ENCODE results near the gene HSDL1.

The HSDL1 gene

GRCh38 chr16:84082835-84083569 lies 62.0 kb downstream of the HSDL1 start:
- no peak for DNase-seq (ENCODE audit: low read depth in 2 of 2, low spot score in 1 of 2)

- DNase-seq (ENCODE audit: low read depth in 2 of 2, low spot score in 1 of 2), result no peak
Observed at GRCh38 chr16:84082110-84082509, 62.9 kb downstream of the HSDL1 start.

- DNase-seq (ENCODE audit: low read depth in 2 of 2, low spot score in 1 of 2), result no peak
Observed at GRCh38 chr16:84081446-84081989, 63.5 kb downstream of the HSDL1 start.

- no peak for DNase-seq (ENCODE audit: low read depth in 2 of 2, low spot score in 1 of 2)
Observed at GRCh38 chr16:84080813-84081212, 64.2 kb downstream of the HSDL1 start.

GRCh38 chr16:84080378-84080777 lies 64.6 kb downstream of the HSDL1 start:
- no peak for DNase-seq (ENCODE audit: low read depth in 2 of 2, low spot score in 1 of 2)

- no peak for DNase-seq (ENCODE audit: low read depth in 2 of 2, low spot score in 1 of 2)
Observed at GRCh38 chr16:84079664-84080063, 65.3 kb downstream of the HSDL1 start.

- no peak for DNase-seq (ENCODE audit: low read depth in 2 of 2, low spot score in 1 of 2)
Observed at GRCh38 chr16:84075376-84075775, 69.6 kb downstream of the HSDL1 start.

- DNase-seq (ENCODE audit: low read depth in 2 of 2, low spot score in 1 of 2), result no peak
Observed at GRCh38 chr16:84074721-84075120, 70.3 kb downstream of the HSDL1 start.
